B cell (primary cell): Measurements from ENCODE around the gene GZMM. TPM values are rescaled to one million over a fixed set of nuclear protein-coding genes. Genes with fewer than 3 reads are reported as not detected.

Experiments
- ATAC-seq: fragments of 200-7000 bp; cut with Tn5 transposase; one replicate; pipeline ENCODE4 v1.10.0; 2021; ENCODE audit warnings: low read depth, mild to moderate bottlenecking, moderate number of reproducible peaks, moderate library complexity
- CTCF ChIA-PET: fragments of 350-600 bp; sonication (Branson Sonifier 250); formaldehyde crosslinking; loops from one replicate; lab custom pipeline; 2021; ENCODE audit warnings: antibody characterized with exemption, inconsistent platforms; lab: Charles Lee
- POLR2A ChIA-PET: fragments of 350-600 bp; sonication (Branson Sonifier 250); formaldehyde crosslinking; loops from one replicate; lab custom pipeline; 2021; ENCODE audit warnings: antibody characterized with exemption; lab: Charles Lee
- DNase-seq: peaks from one replicate; pipeline ENCODE4 v3.0.0; 2013
- H2AFZ ChIP-seq: 2 replicates; pipeline ENCODE4 v1.6.1; 2012; ENCODE audit warnings: mild to moderate bottlenecking, low read depth, low read length; ENCODE audit not compliant: insufficient read depth, poor library complexity, severe bottlenecking
- H3K27ac ChIP-seq, 2 donors: 1 replicate in 1 of 2; 2 replicates in 1 of 2; pipeline ENCODE4 v1.5.1; 2012 to 2013; ENCODE audit warnings: low read length in 2 of 2, mild to moderate bottlenecking in 2 of 2, moderate library complexity in 1 of 2
- H3K27me3 ChIP-seq, 4 experiments: fragments of 200-600 bp in 1 of 4; sonication (generic) in 1 of 4; replicated peaks in 1 of 4; 1 replicate in 2 of 4; 2 replicates in 2 of 4; pipeline versions ENCODE4 v1.6.1 to v1.7.0; 2013 to 2016; ENCODE audit warnings: low read length in 3 of 4, mild to moderate bottlenecking in 2 of 4, mixed read lengths in 1 of 4, moderate library complexity in 1 of 4; ENCODE audit not compliant: insufficient read depth in 4 of 4, control insufficient read depth in 3 of 4; ENCODE audit errors: control extremely low read depth in 1 of 4
- H3K36me3 ChIP-seq, 2 experiments: replicated peaks in 1 of 2; 1 replicate in 1 of 2; 2 replicates in 1 of 2; pipeline versions ENCODE4 v1.6.1 to v1.7.1; 2013; ENCODE audit warnings: low read length in 1 of 2; ENCODE audit not compliant: insufficient read depth in 2 of 2, control insufficient read depth in 1 of 2; ENCODE audit errors: control extremely low read depth in 1 of 2, extremely low read depth in 1 of 2
- H3K4me1 ChIP-seq, 2 donors: fragments of 200-600 bp in 1 of 2; sonication (generic) in 1 of 2; 1 replicate in 1 of 2; 2 replicates in 1 of 2; pipeline versions ENCODE4 v1.5.1 to v1.6.1; 2013 to 2017; ENCODE audit warnings: low read length in 2 of 2; ENCODE audit not compliant: control insufficient read depth in 2 of 2, insufficient read depth in 2 of 2
- H3K4me2 ChIP-seq: replicated peaks from 2 replicates; pipeline ENCODE3; 2012; ENCODE audit warnings: mild to moderate bottlenecking, low read depth, low read length; ENCODE audit not compliant: poor library complexity, severe bottlenecking
- H3K4me3 ChIP-seq, 5 experiments: fragments of 200-600 bp in 1 of 5; sonication (generic) in 1 of 5; 1 replicate in 3 of 5; 2 replicates in 2 of 5; pipeline versions ENCODE4 v1.5.1 to v1.7.0; 2011 to 2016; ENCODE audit warnings: low read length in 4 of 5, mild to moderate bottlenecking in 4 of 5, low read depth in 2 of 5, control low read depth in 1 of 5, moderate library complexity in 1 of 5; ENCODE audit not compliant: insufficient read depth in 1 of 5; ENCODE audit errors: control extremely low read depth in 1 of 5, extremely low read depth in 1 of 5
- H3K79me2 ChIP-seq: fragments of 200-600 bp; sonication (generic); one replicate; pipeline ENCODE4 v1.6.0; 2016; ENCODE audit warnings: low read length; ENCODE audit not compliant: control insufficient read depth, insufficient read depth
- H3K9ac ChIP-seq: fragments of 200-600 bp; sonication (generic); 2 replicates; pipeline ENCODE4 v1.6.1; 2017; ENCODE audit warnings: mild to moderate bottlenecking, low read length, moderate library complexity
- H3K9me3 ChIP-seq, 3 donors: one replicate each; pipeline versions ENCODE4 v1.6.1 to v1.7.1; 2013; ENCODE audit warnings: low read length in 2 of 3; ENCODE audit not compliant: control insufficient read depth in 2 of 3, insufficient read depth in 1 of 3; ENCODE audit errors: control extremely low read depth in 1 of 3
- H4K20me1 ChIP-seq: 2 replicates; pipeline ENCODE4 v1.6.0; 2012; ENCODE audit warnings: mild to moderate bottlenecking, low read length; ENCODE audit not compliant: insufficient read depth, control insufficient read depth, poor library complexity, severe bottlenecking
- H3K27ac Mint-ChIP-seq: one replicate; pipeline ENCODE4 v1.8.0; 2021; ENCODE audit warnings: mixed read lengths
- H3K27me3 Mint-ChIP-seq: one replicate; pipeline ENCODE4 v1.8.0; 2021; ENCODE audit warnings: mixed read lengths
- H3K4me1 Mint-ChIP-seq: one replicate; pipeline ENCODE4 v1.8.0; 2021; ENCODE audit warnings: mixed read lengths
- H3K4me3 Mint-ChIP-seq: one replicate; pipeline ENCODE4 v1.8.0; 2021; ENCODE audit warnings: mixed read lengths
- H3K9me3 Mint-ChIP-seq: one replicate; pipeline ENCODE4 v1.8.0; 2022; ENCODE audit warnings: mixed read lengths; ENCODE audit not compliant: insufficient read depth
- CTCF ChIP-seq: fragments of 200-600 bp; IDR thresholded peaks from one replicate; pipeline ENCODE4 v1.8.0; 2022; ENCODE audit warnings: antibody characterized with exemption, mild to moderate bottlenecking
- EZH2 ChIP-seq: IDR thresholded peaks from 2 replicates; pipeline ENCODE4 v1.6.1; 2012; ENCODE audit warnings: borderline replicate concordance, low read depth, mild to moderate bottlenecking, moderate library complexity, low read length; ENCODE audit not compliant: insufficient read depth, poor library complexity, severe bottlenecking
- WGBS: methylation state at CpG from one replicate; pipeline ENCODE4 v1.1.5; 2013; ENCODE audit warnings: missing lambda C conversion rate; ENCODE audit not compliant: insufficient coverage; 5-methylcytosine and 5-hydroxymethylcytosine counted together
- intact Hi-C: fragments of 100-400 bp; cut with micrococcal nuclease; formaldehyde crosslinking; loops from one replicate; pipeline ENCODE4 v1.10.0; 2022
- polyA plus RNA-seq: library from polyadenylated mRNA; depleted of rRNA; stranded (reverse); fragments of >200 nt; gene quantifications from 2 replicates; pipeline ENCODE4 v1.2.3, GENCODE V29; 2012
- total RNA-seq, 2 donors: library from RNA; stranded (reverse); fragments of 120-200 nt in 1 of 2; gene quantifications; 1 replicate in 1 of 2; 2 replicates in 1 of 2; pipeline versions ENCODE4 v1.2.3 to v1.2.4, GENCODE V29; 2013 to 2022

The GZMM gene
- total and polyA plus RNA-seq, 2 donors (not counting 1 experiment from before 2014, with no cell fraction given) = 2.1 TPM; not detected in 1

DNA sequence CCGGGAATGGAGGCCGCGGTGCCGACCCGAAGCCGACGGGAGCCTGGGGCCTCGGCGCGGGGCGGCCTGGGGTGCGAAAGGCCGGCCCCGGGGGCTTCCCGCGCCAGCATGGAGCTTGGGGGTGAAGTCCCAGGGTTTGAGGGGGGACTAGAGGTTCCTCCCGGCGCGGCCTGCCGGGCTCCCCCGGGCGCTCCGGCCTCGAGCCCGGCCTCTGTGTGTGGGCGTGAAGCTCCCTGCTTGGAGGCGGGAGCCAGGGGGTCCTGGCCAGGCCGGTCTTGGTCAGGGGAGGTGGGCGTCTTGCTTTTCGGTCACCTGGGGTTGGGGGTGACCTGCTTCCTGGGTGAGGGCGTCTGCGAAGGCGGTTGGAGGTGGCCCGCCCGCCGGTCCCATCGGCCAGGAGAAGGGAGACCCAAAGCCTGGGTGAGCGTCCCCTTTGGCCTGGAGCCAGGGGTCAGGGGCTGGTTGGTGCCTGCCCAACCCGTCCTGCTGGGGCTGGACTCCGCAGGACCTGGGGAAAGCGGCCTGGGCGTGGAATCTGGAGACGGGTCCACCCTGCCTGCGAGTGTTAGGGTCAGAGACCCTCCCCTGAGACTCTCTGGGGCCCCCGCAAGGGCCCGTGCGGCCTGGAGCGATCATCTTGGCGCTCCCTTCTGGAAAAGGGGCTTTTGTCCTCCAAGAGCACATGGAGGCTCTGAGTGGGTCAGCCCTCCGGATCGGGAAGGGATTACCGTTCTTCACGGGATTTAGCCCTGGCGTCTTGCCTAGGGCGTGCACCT, 29.1 kb downstream of the GZMM start:
- Histone ChIP-seq H3K36me3 (no peaks in the 10 kb centered on the region), H3K4me3 (peak overlapping the region; percentile 55 to 81 (median 79)), H2AFZ (peak overlapping the region; percentile 85), H4K20me1 (peaks cover 49% of the 10 kb centered on the region), H3K9me3 (no peaks in the 10 kb centered on the region), H3K4me1 (peaks cover 19 to 33% of the 10 kb centered on the region in 2 donors), H3K27me3 (no peaks in the 10 kb centered on the region), H3K27ac (peak overlapping the region in 1 of 2 donors; percentile 89), H3K4me2 (peak overlapping the region; percentile 96), H3K9ac (peak overlapping the region; percentile 87), H3K79me2 (peaks cover 55% of the 10 kb centered on the region)
- TF ChIP-seq EZH2 (no peak), CTCF (no peak)
- DNase-seq = no peak
- H3K4me3 Mint-ChIP-seq = peak overlapping the region; percentile 90
- peak overlapping the region; percentile 88 for H3K27ac Mint-ChIP-seq
- H3K27me3 Mint-ChIP-seq = no peaks in the 10 kb centered on the region
- peaks cover 35% of the 10 kb centered on the region for H3K4me1 Mint-ChIP-seq
- no peaks in the 10 kb centered on the region for H3K9me3 Mint-ChIP-seq
- intact Hi-C loops = loop anchor here (1.0 to 5.0 kb wide), 6 partner anchors 16 to 834 kb away; partner anchors contain the start of genes CDC34, DAZAP1, HCN2 and POLRMT
- CTCF ChIA-PET = no interaction called here
- POLR2A ChIA-PET = interaction anchor here (0.6 to 1.8 kb wide), 4 partner anchors 41 to 129 kb away, joined by 3 to 7 read pairs (median 4); partner anchors contain the start of genes CDC34 and TPGS1
- under 1% methylated on average over 55 of the region's 55 CpGs for WGBS
- ATAC-seq = no peak

DNA sequence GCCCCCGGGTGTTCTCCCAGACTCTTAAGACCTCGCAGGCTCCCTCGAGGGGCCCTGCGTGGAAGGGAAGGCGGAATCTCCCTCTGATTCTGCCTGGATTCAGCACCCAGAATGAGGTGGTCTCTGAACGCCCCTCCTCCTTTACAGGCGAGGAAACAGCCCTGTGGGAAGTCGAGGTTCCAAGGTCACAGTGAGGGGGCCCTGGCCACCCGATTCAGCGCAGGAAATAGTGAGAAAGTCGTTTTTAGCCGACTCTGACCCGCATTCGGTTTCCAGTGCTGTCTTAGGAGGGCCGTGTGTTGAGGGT, 29.6 kb downstream of the GZMM start:
- Histone ChIP-seq H3K9ac (peak overlapping the region; percentile 87), H3K79me2 (peaks cover 60% of the 10 kb centered on the region), H3K36me3 (no peaks in the 10 kb centered on the region), H3K9me3 (no peaks in the 10 kb centered on the region), H4K20me1 (peaks cover 55% of the 10 kb centered on the region), H3K27me3 (no peaks in the 10 kb centered on the region), H3K27ac (peak overlapping the region in 1 of 2 donors; percentile 89), H3K4me2 (peak overlapping the region; percentile 96), H3K4me1 (peaks cover 19 to 33% of the 10 kb centered on the region in 2 donors), H2AFZ (peak overlapping the region; percentile 12), H3K4me3 (peak overlapping the region; percentile 55 to 81 (median 79))
- H3K9me3 Mint-ChIP-seq = no peaks in the 10 kb centered on the region
- TF ChIP-seq CTCF (no peak), EZH2 (no peak)
- peak overlapping the region; percentile 90 for H3K4me3 Mint-ChIP-seq
- ATAC-seq (no peak), DNase-seq (no peak)
- WGBS = 8% methylated on average over 15 of the region's 15 CpGs
- H3K27me3 Mint-ChIP-seq = no peaks in the 10 kb centered on the region
- peak overlapping the region; percentile 26 for H3K27ac Mint-ChIP-seq
- ChIA-PET POLR2A (interaction anchor here (0.6 kb wide), 1 partner anchor 128 kb away, joined by 7 read pairs; no protein-coding TSS in a partner anchor), CTCF (no interaction called here)
- peaks cover 35% of the 10 kb centered on the region for H3K4me1 Mint-ChIP-seq
- intact Hi-C loops = loop anchor here (2.0 to 5.0 kb wide), 2 partner anchors 15 to 834 kb away; partner anchors contain the start of genes DAZAP1 and HCN2
